Fibroblast of skin of back (primary cell): ENCODE measurements around the gene STX18.

ENCODE experiments used
- DNase-seq: peaks from one replicate; pipeline ENCODE4 v3.0.0-alpha.2; 2013

Gene STX18

DNA sequence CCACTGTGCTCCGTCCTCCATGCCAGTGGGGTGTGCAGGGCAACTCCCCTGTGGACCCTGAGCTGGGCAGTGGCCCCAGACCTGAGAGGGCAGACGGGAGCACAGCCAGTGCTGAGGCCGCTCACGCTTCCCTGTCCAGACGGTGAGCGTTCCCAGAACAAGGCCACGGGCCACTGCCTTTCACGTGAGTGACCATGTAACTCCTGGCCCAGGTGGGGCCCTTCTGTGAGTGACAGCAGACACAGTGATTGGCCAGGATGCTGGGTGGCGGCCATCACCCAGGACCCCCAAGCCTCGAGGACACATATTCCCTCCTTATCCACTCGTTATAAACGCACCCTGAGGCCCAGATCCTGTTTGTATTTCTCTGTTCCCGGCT, 144.4 kb downstream of the STX18 start:
- DNase-seq = no peak

DNA sequence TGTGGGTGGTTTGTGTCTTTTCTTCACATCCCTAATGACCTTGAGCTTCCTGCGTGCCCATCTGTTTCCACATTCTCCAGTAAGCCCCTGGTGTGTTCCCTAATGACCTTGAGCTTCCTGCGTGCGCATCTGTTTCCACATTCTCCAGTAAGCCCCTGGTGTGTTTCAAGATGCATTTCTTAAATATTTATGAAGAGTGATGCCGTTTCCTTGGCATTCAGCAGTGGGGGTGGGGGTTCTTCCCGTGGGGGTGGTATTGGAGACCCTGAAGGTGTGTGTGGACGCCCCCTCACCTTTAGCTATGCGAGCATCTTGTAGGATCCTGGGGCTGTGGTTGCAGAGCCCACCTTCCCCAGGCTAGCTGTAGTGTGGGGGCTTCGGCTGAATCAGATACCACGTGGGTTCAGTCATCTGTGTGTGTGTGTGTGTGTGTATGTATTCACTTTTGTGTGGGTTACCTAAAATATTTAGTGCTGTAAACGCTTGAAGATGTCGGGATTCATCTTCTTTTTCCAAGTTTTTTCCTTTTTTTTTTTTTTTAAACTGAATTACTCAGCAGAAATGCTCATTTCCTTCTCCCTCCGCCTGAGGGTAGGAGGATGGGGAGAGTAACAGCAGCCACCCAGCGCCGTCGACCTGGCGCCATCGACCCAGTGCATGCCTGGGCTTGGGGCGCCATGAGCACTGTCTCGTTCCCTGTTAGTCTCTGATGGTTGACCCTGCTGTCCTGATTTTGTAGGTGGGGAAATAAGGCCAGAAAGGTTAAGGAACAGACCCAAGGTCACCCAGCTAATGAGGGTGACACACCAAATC, 145.0 kb downstream of the STX18 start:
- no peak for DNase-seq

DNA sequence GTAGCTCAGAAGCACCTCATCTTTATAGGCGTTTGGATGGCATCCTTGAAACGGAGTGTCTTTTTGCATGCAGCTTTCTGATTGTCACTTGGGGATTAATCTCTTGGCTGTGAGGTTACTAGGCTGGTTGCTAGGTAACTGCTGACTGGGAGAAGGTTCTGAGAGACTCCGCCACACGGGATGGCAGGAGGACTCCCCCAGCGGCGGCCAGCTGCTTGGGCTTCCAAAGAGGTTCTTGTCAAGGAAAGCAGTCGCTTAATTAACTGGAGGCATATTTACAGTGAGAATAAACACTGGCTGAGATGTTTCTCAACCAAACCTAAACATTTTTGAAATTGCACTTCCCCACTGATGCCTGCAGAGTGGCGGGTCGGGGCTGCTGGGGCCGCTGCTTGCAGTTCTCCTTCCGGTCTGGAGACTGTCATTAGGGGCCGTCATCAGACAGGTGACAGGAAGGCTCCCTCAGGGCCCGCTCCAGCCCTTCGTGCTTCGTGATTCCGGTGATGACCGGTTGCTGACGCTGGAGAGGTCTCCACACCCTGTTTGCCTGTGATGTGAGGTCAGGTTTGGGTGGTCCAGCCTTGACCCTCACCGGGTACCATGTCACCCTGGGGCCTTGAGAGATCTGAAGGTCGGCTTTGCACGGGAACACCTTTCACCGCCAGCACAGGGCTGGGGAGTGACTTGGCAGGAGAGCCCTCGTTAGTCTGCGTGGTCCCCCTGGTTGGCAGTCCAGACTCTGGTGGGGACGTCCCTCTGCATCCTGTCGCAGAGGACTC, 145.8 kb downstream of the STX18 start:
- peak; percentile 37 for DNase-seq

DNA sequence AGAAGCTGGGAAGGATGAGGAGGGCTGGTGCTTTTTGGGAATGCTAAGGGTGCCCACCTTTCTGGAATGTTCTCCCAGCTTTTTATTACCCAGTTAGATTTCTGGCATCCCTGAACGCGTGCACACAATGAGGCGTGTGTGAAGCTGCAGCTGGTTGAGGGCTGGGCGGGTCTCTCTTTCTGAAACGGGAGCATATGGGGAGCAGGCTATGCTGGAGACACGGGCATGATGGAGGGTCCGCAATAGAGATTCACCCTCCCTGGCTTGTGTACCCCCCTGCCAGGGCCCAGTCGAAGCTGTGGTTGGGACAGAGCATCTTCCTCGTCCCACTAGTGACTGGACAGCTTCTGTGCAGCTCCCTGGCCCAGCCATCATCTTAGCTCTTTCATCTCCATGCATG, 146.5 kb downstream of the STX18 start:
- DNase-seq = no peak

DNA sequence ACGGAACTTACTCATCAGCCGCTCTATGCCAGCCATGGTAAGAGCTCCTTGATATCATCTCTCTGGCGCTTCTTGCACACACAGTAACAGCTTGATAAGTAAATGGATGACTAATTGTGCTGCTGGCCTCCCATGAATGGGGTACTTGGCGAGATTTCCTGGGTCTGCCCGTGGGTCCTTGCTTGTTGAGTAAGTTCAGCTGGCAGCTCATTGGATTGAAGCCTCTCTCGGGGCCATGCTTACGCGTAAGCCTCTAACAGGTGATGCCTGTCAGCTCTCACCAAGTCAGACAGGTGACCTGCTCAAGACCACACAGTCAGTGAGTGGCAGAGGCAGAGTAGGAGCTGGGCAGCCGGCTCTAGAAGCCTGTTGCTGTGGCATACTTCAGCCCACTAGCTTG, 147.2 kb downstream of the STX18 start:
- no peak for DNase-seq

DNA sequence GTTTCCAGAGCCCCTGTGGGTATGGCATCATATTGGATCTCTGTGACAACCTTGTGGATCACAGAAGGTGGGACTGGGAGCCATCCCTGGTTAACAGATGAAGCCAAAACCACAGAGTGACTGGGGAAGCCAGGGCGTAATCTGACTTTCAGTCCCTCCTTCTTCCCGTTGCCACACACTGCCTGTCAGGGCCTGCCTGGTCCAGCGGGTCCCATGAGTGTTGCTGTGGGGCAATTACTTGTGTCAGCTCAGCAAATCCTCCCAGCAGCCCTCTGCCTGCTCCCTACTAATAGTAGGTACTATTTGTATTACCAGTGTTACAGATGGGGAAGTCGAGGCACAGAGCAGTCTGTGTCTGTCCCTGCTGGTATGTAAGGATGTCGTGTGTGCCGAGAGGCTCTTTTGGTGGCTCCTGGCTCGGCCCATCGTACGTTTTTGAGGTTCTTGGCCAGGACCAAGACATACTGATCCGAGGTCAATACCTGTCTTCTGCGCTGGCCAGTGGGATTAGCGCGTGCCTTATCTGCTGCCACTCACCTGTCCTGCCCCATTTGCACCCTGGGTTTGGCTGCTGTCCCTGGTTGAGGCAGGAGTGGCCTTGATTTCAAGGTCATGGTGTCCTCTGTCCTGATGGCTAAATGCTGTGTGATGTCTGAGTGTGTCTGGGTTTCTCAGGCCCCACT, 149.2 kb downstream of the STX18 start:
- DNase-seq = no peak

DNA sequence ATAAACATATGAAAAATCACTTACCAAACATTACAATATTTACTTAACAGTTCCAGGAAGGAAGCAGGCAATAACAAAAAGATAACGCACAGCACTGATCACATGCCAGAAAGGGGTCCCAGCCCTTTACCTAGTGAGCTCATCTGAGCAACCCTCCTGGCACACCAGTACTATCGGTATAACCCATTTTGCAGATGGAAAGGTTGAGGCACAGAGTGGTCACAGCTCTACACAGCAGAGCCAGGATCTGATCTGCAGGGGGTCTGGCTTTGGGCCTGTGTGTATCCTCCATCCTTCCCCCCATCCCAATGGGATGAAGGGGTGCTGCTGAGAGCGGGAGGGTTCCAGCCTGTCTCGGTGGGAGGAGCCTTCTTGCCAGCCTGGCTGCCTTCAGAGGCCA, 150.0 kb downstream of the STX18 start:
- DNase-seq = no peak

DNA sequence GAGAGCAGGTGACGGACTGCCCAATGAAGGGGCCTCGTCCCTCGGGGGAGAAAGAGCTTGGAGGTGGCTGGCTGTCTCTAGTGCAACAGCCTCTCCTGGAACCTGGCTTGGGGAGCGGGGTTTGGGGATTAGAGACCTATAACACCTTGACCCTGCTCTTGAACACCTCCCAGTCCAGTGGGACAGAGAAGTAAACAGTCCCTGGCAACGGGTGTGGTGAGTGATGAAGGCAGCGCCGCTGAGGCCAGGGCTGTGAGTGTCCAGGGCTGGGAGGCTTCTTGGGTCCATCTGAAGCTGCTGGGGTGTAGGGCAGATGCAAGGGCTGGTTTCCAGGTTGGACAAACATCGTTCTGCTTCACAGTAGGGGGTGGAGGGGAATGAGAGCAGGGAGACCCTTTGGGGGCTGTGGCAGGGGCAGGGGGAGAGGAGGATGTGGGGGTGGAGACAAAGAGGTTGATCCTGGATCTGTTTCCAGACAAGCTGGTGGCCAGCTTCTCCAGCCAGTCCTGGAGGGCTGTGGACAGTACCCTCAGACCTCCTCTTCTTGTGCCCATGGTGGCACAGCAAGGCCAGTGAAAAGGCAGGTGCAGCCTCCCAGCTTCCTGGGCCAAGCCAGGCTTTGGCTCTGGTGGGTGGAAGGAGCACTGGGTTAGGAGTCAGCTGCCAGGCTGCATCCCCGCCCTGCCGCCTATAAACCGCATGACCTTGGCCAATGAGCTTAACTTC, 151.2 kb downstream of the STX18 start:
- DNase-seq = no peak

DNA sequence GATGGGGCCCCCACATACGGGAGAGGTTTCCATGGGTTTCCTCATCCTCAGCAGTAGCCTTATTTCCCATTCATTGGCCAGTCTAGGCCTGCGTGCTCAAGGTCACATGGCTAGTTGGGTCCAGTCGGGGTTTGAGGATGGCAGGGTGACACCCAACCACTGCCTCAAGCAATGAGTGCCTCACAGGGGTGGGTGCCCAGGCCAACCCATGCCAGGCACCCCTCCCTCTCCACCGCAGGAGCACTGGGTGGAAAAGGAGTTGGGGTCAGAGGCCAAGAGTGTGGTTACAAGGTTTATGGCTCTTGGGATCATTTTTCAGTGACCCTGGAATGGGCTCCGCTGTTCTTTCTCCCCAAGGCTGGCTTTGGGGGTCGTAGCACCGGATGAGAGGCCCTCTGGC, 151.8 kb downstream of the STX18 start:
- DNase-seq = no peak

DNA sequence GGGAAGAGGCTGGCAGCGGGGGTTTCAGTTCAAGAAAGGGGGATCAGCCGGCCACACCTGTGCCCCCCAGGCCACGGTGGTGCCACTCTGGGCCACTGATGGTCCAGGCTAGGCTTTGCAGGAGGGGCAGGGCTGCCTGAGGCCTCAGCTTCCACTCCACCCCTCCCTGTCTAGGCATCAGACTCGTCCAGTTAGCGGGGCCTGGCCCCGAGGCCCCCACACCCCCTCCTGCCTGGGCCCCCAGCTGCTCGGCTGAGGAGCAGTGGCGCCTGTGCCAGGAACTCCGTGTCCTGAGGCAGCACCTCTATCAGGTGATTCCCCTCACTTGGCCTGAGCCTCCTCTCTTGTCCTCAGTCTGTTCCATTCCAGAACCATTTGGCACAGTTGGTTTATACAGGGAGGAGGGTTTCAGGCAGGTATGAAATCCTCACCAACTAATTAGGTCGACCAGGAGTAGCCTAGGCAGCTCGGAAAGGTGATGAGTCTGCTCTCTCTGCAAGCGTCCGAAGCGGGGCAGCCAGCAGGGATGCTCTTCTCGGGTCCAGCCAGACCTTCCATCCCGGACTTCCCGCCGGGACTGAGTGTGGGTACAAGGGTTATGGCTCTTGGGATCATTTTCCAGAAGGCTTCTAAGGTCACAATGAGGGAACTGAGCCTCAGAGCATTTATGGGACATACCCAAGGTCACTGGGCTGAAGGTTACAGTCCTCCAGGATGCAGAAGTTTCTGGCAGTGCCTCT, 152.8 kb downstream of the STX18 start:
- DNase-seq = no peak

DNA sequence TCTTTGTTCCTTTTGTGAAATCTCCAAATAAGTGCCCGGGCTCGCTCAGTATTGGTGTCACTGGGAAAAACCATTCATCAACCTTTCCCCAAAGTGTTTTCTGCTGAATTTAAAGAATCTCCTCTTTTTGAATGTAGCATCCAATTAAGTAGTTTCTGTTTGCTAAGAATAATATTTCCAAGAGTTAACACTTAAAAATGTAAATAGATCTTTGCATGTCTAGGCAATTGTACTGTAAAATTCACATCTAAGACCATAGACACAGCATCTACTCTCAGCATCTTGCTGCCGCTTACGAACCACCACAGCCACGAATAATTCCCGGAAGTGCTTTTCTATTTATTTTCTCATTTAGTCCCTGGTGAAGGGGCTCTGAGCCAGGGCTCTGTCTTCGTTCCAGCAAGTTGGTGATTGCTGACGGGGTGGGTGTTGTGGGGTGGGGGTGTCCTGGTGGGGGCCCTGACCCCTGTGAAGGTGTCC, 153.5 kb downstream of the STX18 start:
- no peak for DNase-seq

DNA sequence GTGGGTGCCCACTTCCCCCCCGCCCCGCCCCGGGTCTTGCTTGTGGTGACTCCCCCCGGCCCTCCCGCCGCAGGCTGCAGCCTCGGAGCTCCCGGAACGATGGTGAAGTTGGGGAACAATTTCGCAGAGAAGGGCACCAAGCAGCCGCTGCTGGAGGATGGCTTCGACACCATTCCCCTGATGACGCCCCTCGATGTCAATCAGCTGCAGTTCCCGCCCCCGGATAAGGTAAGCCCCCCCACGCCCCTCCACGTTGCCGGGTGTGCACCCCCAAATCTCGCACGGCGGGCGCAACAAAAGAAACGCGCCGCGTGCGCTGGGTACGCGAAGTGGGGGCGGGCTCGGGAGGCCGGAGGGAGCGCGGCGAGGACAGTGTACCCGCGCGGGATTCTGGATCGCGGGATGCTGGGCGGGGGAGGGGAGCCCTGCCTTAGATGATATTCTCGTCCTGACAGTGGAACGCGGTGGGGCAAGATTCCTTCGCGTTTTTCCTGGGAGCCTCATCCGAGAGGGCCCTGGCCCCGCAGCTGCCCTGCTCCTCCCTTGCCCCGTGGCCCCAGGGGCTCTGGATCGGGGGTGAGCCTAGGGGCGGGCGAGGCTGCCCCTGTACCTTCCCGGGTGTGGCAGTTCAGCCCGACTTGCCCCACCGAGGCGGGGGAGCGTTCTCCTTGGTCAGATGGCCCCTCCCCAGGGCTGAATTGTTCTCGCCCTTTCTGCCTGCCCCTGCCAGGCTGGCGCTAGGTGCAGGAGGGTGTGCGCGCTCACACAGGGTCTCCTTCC, 154.1 kb downstream of the STX18 start:
- DNase-seq = no peak

DNA sequence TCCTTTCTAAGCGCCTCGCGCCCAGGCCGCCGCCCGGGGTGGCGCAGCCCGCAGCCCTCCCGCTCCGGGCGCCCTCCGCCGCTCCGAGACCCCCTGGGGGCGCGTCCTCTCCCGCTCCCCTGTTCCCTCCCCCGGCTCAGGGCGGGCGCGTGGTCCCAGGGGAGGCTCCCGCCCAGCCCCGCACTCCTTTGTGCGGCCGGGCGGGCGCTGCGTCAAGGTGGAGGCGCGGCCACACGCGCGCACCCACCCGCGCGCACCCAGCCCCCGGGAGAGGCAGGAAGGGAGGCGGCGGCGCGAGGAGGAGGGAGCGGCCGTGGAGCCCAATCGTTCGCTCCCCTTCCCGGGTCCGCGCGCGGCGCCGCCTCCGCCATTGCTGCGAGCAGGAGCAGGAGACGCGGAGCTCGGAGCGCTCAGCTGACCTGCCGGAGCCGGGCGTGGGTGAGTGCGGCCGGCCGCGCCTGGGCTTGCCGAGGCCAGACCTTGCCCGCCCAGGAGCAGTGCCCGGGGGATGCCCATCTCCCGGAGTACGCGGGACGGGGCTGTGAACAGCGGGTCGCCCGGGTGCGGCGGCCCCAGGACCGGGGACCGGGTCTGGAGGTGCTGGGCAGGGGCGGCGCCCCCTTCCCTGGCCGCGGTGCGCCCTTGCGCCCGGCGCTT, 155.0 kb downstream of the STX18 start, which contains the start of gene NSG1:
NSG1 (plus strand) TSS at position 367 of the 657 bp plus-strand sequence. CDS start 528 bp downstream, outside the sequence.
- DNase-seq = no peak

DNA sequence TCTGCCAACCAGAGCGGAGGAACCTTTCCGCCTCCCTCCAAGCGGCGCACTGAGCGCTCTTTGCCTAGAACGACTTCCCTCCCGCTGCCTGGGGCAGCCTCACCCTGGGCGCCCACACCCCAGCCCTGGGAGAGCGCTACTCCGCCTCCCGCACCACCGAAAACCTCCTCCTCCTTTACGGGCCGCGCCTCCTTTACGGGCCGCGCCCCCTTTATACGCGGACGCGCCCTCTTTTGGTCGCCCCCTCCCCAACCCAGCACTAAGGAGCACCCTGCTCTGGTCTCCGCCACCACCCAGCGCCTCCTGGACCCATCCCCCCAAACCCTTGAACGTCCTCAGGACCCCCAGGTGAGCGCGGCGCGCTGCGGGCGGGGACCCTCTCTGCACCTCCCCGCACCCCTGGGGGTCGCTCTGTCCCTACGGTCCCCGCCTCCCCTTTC, 155.5 kb downstream of the STX18 start:
- no peak for DNase-seq

DNA sequence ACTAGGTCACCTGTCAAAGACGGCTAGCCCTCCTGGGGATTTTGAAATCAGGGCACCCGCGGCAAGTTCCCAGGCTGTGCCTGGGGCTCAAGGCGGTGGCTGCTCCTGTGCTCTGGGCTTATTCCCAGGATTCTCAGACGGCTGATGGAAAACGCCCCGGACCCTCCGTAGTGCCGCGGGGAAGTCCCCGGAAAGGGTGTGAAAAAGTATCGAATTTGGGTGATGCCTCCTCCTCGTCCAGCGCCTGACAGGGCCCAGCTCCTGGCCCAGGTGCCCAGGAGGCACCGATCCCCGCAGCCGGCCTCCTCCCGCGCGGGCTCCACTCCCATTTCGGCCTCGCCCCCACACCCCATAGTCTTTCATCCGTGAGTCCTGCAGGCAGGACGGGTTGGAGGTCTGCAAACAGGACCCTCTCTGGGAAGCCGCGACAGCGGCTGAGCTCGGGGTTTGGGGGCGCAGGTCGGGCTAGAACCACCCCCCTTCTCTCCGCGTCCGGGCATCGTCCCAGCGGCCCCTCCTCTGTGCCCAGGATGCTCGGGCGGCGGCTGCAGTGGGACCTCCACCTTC, 156.0 kb downstream of the STX18 start:
- DNase-seq = no peak

DNA sequence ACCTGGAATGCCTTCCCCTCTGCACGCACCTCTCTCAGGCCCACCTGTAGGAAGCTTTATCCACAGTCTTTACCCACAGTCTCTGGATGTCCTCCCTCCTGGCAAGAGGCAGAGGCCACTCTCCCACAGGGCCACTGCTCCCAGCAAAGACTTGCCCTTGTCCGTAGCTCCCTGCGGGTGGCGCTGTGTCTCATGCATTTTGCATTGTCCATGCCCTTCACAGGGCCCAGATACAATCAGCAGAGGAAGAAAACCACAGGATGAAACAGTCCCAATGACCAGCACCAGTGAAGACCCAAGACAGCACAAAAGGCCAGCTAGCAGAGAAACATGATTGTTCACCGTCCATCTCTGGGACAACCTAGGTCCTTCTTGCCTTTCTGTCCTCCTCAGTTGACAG, 157.0 kb downstream of the STX18 start:
- DNase-seq = no peak

DNA sequence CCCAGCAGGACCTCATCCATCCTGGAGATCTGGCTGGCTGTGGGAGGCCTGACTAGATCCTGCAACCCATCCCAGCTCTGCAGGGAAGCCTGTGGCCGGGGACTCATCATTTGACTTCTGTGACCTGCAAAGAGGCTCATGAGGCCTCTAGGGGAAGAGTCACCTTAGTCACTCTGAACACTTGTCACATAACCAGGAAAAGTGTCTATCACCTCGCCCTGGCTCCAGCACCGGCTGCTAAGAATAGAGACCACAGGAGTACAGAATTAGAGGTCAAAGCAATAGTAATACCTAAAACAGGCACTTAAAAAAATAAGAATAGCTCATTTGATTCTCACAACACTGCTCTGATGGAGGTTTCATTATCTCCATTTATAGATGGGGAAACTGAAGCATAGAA, 158.8 kb downstream of the STX18 start:
- DNase-seq = no peak

DNA sequence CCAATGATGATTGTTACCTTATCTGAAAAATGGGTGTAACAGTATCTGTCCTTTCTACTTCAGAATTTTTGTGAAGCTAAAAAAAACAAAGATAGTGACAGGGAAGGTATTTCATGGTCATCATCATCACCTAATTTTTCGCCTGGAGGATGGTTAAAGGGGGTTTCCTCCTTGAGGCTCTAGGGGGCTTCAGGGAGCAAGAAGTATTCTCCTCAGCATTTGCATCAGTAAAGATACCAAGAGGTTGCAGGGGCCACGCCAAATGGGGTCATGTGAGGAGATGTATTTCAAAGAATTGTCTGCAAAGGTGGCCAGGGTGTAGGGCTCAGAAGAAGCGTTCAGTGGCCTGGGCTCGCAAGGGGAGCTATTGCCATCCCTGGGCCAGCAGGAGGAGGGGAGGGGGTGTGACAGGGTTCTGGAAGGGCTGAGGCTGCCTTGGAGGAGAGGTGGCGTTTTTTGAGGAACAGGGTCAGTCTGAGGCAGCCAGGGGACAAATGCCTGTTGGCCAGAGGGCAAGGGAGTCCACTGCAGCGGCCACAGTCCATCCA, 162.2 kb downstream of the STX18 start:
- DNase-seq = no peak

DNA sequence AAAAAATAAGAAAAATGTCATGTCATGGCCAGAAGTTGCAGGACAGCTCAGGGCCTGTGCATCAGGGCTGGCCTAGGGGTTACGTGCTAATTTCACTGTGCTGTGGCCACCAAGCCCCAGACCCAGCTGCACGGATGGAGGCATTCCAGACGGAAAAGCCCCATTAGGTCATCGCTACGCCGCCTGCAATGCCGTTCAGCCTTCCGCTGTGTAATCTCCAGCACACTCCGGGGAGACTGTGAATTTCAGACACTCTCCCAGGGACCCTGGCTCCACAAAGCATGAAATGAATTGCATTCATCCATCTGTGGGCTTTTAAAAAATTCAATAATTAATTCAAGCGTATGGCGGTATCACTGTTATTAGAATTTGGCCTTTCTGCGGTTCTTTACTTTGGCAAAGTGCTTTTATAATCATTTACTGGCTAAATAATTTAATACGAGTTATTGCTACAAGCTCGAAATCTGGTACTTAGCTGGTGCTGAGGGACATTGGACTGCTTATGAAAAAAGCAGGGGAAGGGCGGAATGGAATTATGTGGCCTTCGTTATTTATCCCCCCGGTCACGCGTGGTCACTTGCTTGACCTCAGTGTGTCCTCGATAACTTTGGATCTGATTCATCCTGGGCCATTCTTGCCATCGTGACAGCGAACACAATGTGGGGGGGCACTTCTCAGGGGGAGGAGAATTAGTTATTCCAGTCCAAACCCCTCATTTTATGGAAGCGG, 164.0 kb downstream of the STX18 start:
- no peak for DNase-seq
